Renal cortex interstitium (tissue), 11 donors: ENCODE measurements around the gene BCL10. TPM values are rescaled to one million over a fixed set of nuclear protein-coding genes. Genes with fewer than 3 reads are reported as not detected.
"Not testable (repeated sequence)": the region's sequence is repeated elsewhere in the genome, so short reads cannot be mapped to it uniquely, and the experiment has no call there.

Experiments
- DNase-seq, 11 donors: peaks; one replicate each; pipeline ENCODE4 v3.0.0-alpha.2; 2013; ENCODE audit warnings: low read depth in 9 of 11, low spot score in 4 of 11; ENCODE audit errors: extremely low read depth in 1 of 11
- polyA plus RNA-seq, 3 donors: library from polyadenylated mRNA; unstranded; fragments of 120-200 nt; gene quantifications; one replicate each; pipeline ENCODE4 v1.2.1, GENCODE V29; 2013; ENCODE audit not compliant: insufficient read length in 3 of 3

BCL10 gene
- polyA plus RNA-seq, 3 donors, result 21.0 to 28.4 (median 24.7) TPM

DNA sequence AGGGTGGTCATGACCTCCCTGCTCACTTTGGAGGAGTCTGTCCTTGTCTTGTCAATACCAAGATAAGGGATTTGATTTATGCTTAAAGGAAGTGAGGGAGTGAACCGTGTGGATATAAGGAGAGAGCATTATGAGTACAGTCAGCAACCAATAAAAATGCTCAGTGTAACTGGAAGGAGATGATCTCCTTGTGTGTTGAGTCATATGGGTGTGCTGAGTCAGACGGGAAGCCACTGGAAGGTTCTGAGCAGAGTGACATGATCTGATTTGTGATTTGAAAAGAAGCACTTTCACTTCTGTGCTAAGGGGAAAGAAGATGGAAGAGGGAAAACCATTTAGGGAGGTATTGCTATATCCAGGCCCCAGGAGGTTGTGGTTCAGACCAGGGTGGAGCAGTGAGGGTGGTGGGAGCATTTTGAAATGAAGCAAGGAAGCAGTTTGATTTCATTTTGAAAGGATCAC lies 2.5 kb upstream of the BCL10 start:
- DNase-seq, result no peak

- DNase-seq, result no peak
Observed at GRCh38 chr1:85277802-85278201, 1.4 kb upstream of the BCL10 start.

GRCh38 chr1:85276978-85277639 lies 677 bp upstream of the BCL10 start:
- DNase-seq, result no peak

GRCh38 chr1:85275701-85276214 lies 674 bp downstream of the BCL10 start:
- DNase-seq, result peak in 1 of 11 donors; percentile 16

DNA sequence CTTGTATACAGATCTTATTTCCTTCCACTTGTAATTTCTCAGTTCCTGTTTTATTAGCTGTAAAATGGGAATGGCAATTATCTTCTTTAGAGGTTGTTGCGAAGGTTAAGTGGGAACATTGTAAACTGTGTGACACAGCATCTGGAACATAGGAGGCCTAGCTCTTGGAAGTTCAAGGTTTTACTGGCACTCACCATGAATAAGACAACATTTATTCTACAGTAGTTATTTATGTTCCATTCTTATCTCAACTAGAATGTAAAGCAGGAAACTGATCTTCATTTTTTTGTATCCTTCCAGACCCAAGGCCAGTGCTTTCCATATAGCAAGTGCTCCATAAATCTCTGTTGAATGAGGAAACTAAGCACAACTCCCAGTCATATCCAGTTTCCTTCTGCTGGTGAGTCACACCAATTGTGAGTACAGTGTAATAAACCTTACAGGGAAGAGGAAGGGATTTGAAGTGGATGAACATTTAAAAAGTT lies 1.4 kb downstream of the BCL10 start:
- DNase-seq, result peak in 2 of 11 donors; percentile 41 to 43

DNA sequence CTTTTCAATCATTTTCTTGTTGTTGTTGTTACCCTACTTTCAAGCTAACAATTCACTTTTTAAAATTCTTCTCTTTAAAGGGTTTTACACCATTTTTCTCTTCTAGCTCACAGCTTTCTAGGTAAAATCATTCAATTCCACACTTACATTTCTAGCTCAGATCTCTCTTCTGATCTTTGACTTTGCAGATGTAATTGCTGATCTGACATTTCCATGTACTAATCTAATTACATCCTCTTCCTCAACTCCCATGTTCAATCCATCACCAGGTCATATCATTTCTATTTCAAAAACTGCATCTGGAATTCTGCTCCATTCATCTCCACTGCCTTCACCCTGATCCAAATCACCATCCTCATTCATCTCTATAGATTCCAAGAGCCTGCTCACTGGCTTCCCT lies 3.0 kb downstream of the BCL10 start:
- no peak for DNase-seq

- no peak for DNase-seq
Observed at GRCh38 chr1:85268801-85269585, 7.4 kb downstream of the BCL10 start.

DNA sequence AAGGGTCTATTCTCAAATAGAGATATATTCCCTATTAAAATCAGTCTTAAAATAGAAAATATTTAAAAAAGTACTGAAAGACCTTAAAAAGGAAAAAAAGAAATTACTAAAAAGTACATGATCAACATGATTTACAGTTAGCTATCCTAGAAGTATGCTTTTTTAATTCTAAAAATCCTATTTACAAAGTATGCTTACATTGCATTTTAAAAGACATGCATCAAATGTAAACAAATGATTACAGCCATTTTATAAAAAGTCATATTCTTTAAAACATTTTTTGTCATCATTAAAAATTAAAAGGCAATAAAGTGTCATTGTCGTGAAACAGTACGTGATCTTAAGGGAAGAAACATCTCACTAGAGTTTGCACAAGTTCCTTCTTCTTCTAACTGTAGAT lies 9.1 kb downstream of the BCL10 start:
- no peak for DNase-seq

DNA sequence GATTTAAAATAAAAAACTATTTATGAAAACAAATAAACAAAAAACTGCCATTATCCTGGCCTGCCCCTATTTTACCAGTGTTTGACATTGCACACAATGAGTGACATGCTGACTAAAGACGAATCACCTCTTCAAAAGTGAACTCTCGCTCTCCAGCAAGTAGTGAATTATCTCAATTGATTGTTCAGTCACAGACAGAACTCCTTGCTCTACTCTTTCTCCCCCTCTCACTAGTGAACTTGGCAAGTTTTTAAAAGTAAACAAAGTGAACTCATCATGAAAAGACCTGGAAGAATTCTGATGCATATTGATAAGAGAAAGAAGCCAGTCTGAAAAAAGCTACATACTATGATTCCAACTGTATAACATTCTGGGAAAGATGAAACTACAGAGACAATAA lies 12.3 kb downstream of the BCL10 start:
- DNase-seq, result no peak

- no peak for DNase-seq
Observed at GRCh38 chr1:85262985-85263384, 13.4 kb downstream of the BCL10 start.

GRCh38 chr1:85259912-85260274 lies 16.5 kb downstream of the BCL10 start:
- no peak for DNase-seq

DNA sequence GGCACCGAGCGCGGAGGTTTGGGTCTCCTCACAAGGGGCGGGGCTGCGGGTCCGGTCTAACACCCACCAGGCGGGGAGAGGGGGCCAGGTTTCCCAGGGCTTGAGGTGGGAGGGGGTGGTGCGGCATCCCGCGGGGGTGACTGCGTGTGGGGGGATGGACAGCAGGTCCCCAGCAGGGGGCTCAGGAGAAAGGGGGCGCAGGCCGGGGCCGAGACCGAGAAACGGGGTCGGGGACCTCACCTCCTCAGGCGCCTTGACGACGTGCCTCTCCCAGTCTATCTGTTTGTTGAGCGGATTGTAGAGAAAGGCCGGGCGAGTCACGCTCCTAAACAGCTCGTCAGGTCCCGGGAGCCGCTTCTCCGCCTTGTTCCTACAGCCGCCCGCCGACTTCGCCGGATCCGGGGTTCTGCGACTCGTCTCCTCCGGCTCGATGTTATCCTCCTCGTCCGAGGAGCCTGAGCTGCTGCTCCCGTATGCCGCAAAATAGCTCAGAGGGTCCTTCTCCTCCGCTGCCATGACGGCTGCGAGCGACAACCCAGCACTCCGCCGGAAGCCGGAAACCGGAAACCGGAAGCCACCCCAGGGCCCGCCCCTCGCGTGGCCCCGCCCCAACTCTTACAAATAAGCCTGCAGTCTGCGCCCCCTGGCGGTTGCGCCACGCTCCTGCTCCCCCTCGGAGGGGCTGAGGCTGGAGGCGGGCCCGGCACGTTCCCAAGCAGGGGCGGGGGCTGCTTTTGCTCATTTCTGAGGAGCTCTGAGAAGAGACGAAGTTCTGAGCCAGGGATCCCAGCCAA lies 17.1 kb downstream of the BCL10 start, which contains the start of gene C1orf52:
Gene C1orf52, minus strand, starts transcription at position 545 of the 794 bp plus-strand sequence. Its CDS starts 29 bp downstream, at position 516.
- peak; percentile 85 to 97 (median 91) for DNase-seq

DNA sequence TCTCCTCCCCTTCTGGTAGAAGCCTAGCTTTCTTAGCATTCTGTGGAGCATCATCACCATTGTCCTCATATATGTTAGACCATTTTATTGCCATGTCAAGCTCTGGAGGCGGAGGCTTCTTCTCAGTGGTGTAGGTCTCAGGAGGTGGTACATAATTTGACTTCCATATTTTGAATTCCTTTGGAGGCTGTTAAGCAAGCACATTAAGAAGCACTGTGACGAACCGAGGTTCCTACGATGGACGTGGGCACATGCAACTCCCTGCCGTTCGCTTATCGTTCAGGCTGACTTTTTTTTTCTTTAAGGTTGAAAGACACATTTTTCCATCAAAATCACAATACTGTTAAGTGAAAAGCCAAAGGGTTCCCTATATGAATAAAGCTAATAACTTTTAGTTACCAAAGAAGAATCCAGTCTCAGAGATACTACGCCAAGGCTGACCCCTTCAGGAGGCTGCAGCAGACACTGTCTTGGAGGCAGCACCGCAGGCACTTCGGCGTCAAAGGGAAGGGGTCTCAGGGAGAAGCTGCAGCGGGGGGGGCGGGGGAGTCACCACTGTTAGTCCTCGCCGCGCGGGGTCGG lies 17.8 kb downstream of the BCL10 start:
- DNase-seq, result no peak

GRCh38 chr1:85249042-85249441 lies 27.4 kb downstream of the BCL10 start:
- DNase-seq, result not testable (repeated sequence)

DNA sequence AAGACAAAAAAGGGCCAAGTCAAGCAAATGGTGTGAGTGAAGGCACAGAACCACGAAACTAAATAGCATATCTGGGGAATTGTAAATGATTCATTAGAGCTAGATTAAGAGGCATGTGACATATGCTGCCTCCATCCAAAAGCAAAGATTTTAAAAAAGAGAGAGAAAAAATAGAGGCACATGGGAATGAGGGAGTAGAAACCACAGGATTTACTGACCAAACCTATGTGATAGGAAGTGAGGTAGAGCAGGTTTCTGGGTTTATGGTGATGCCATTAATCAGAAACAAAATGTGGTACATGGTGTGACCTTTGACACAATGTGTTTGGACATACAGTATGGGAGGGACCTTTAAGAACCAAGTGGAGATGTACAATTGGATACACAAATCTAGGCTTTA lies 30.5 kb downstream of the BCL10 start:
- DNase-seq, result no peak

- no peak for DNase-seq
Observed at GRCh38 chr1:85245456-85245855, 31.0 kb downstream of the BCL10 start.

- no peak for DNase-seq
Observed at GRCh38 chr1:85244271-85245061, 32.0 kb downstream of the BCL10 start.

GRCh38 chr1:85243372-85243771 lies 33.1 kb downstream of the BCL10 start:
- DNase-seq, result no peak
